ENCODE results near the gene THSD1.
"Not testable (repeated sequence)": the region's sequence is repeated elsewhere in the genome, so short reads cannot be mapped to it uniquely, and the experiment has no call there.

DNA sequence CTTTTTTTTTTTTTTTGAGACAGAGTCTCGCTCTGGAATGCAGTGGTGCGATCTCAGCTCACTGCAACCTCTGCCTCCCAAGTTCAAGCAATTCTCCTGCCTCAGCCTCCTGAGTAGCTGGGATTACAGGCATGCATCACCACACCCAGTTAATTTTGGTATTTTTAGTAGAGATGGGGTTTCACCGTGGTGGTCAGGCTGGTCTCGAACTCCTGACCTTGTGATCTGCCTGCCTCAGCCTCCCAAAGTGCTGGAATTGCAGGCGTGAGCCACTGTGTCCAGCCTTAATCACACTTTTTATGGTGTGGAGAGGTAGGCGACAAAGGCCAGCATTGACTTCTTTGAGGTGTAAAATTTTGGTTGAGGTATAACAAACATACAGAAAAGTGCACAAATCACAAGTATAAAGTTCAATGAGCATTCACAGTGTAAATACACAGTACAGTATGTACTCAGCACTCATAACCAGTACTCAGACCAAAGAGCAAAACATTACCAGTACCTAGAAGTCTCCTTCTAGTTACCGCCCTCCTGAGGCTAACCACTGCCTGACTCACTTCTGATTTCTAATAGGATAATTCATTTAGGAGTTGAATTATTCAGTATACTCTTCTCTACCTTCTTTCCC lies 68.0 kb downstream of the THSD1 start:
- TF ChIP-seq, protein P1, sequence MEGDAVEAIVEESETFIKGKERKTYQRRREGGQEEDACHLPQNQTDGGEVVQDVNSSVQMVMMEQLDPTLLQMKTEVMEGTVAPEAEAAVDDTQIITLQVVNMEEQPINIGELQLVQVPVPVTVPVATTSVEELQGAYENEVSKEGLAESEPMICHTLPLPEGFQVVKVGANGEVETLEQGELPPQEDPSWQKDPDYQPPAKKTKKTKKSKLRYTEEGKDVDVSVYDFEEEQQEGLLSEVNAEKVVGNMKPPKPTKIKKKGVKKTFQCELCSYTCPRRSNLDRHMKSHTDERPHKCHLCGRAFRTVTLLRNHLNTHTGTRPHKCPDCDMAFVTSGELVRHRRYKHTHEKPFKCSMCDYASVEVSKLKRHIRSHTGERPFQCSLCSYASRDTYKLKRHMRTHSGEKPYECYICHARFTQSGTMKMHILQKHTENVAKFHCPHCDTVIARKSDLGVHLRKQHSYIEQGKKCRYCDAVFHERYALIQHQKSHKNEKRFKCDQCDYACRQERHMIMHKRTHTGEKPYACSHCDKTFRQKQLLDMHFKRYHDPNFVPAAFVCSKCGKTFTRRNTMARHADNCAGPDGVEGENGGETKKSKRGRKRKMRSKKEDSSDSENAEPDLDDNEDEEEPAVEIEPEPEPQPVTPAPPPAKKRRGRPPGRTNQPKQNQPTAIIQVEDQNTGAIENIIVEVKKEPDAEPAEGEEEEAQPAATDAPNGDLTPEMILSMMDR (conservative IDR thresholded peaks at IDR 0.05 in 1 of 2, IDR thresholded peaks at IDR 0.05 in 1 of 2; ENCODE audit: low read depth in 1 of 2, low read length in 2 of 2): not testable (repeated sequence)
- not testable (repeated sequence) for TF ChIP-seq EZH2 (IDR thresholded peaks at IDR 0.05; ENCODE audit: low read length, missing control alignments)

All from fibroblast of lung (primary cell).